ENCODE measurements around the gene PROM2.
"Not testable (repeated sequence)": the region's sequence is repeated elsewhere in the genome, so short reads cannot be mapped to it uniquely, and the experiment has no call there.

Gene PROM2

GRCh38 chr2:95274291-95275150 is at the start of gene PROM2:
TSS of gene PROM2 (plus strand) at chr2:95274449. CDS start at chr2:95274586, 137 bp downstream.
- no peak for DNase-seq

DNA sequence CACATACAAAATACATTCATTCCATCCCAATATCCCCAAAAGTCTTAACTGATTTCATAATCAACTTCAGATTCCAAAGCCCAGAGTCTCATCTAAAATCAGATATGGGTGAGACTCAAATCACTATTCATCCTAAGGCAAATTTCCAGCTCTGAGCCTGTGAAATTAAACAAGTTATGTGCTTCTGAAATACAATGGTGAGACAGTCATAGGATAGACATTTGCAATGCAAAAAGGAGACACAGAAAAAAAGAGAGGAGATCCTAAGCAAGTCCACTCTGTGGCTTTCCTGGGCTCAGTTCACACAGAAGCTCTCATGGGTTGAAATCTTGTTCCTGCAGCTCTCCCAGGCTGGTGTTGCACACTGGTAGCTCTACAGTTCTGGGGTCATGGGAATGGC is 48.6 kb upstream of the PROM2 start:
- DNase-seq: no peak

- peak in 1 of 2 donors; percentile 64 for DNase-seq
Observed at GRCh38 chr2:95231723-95232122, 42.5 kb upstream of the PROM2 start.

- DNase-seq: no peak
Observed at GRCh38 chr2:95232232-95232631, 42.0 kb upstream of the PROM2 start.

- DNase-seq: no peak
Observed at GRCh38 chr2:95234286-95234785, 39.9 kb upstream of the PROM2 start.

GRCh38 chr2:95234816-95235215 is 39.4 kb upstream of the PROM2 start:
- no peak for DNase-seq

- no peak for DNase-seq
Observed at GRCh38 chr2:95238131-95238530, 36.1 kb upstream of the PROM2 start.

DNA sequence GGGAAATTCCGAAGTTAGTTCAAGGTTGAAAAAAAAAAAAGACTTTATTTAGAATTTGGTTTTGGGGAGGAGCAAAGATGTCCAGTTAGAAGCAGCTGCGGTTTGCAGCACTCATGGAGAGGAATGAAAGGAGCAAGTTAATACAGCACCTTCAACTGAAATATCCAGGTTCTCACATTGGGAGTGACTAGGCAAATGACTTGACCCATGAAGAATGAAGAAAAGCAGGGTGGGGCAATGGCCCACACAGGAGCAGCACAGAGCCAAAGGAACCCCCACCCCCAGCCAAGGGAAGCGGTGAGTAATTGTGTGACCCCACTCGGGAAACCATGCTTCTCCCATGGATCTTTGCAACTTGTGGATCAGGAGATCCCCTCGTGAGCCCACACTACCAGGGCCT is 34.2 kb upstream of the PROM2 start:
- no peak for DNase-seq

GRCh38 chr2:95240556-95240955 is 33.7 kb upstream of the PROM2 start:
- DNase-seq: no peak

DNA sequence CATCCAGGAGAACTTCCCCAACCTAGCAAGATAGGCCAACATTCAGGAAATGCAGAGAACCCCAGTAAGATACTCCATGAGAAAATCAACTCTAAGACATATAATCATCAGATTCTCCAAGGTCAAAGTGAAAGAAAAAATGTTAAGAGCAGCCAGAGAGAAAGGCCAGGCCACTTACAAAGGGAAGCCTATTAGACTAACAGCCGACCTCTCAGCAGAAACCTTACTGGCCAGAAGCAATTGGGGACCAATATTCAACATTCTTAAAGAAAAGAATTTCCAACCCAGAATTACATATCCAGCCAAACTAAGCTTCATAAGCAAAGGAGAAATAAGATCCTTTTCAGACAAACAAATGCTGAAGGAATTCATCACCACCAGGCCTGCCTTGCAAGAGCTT is 32.2 kb upstream of the PROM2 start:
- DNase-seq: not testable (repeated sequence)

DNA sequence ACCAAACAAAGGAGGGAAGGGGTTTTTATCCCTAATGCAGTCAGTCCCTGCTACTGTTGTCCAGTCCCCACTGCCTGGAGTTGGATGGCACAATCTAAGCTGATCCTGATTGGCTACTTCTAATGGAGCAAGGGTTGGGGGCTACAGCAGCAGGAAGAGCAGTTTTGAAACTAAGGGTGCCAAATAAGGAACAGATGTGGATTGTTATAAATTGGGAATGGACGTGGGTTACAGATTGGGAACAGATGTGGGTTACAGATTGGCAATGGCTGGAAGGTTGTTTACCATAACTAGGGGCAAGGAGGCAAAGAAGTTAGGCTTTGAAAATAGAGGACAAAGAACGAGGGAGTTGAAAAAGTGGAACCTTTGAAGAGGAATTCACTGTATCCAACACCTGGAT is 16.0 kb upstream of the PROM2 start:
- no peak for DNase-seq

DNA sequence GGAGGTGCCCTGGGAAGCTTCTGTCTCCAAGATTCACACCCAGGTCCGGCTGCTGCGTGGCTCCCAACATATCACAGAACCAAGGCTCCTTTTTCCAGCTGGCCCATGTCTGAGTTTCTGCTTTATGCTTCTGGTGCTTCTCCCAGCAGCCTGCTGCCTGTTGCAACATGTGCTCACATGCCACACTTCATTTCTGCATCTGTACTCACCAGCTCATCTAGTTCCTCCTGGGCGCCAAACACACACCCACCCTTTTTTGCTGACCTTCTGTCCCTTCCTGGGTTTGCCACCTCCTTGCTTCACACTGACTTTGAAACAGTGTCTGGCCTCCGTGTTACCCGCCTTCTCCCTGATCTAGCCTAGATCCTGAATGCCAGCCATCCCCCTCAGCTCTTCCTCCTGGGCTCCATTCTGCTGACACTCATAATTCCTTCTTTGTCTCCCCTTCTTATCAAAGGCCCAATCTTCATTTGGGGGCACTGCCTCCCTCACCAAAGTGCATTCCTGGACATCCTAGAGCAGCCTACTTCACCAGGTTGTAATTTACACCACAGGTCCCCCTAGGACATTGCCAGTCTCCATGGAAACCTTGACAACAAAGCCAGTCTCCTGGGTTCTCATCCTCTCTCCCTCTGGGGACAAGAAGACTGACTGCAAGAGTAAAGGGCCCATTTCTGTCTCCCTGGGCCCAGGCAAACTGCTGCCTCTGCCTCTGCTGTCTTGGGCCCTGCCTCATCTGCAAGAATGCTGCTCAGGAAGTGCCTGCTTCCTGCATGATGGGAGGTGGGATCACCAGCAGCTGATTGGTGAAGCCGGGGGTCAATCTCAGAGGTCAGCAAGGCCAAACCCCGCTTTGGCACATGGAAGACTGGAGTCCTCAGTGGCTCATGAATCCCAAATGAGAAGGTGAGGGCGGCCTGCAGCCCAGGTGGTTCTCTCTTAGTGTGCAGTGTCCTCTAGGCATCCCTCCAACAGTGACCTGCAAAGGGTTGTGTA is 13.9 kb upstream of the PROM2 start:
- DNase-seq: no peak

DNA sequence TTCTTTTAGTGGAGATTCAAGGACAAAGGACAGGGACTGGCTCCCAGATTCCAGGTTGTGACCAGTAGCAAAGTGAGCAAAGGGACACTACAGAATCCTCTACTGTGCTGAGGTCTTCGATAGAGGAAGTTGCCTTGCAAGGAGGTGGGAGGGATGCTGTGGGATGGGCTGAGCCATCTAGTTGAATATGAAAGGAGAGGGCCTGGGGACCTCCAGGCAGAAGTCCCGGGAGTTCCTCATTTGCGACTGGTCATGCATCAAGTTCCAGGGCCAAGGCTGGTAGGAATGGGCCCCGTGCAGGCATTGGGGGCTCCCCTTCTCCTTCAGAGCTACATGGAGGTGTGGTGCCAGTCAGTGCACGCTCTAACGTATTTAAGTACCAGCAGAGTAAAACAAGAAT is 12.6 kb upstream of the PROM2 start:
- no peak for DNase-seq

GRCh38 chr2:95262896-95263542 is 11.2 kb upstream of the PROM2 start:
- DNase-seq: no peak

DNA sequence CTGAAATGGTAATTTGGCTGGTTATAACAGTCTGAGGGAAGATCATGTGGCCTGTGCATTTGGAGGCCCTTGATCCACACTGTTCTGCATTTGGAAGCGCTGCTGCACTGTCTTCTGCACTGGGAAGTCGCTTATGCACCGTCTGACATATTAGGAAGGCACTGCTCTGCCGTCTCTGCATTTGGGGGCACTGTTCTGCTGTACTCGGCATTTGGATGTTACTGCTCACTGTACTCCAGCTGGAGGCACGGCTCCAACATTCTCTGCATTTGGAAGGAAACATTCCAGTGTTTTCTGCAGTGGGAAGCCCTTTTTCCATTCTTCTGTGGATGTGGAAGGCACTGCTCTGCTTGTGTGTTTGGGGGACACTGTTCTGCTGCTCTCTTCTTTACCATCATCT is 9.6 kb upstream of the PROM2 start:
- no peak for DNase-seq

- no peak for DNase-seq
Observed at GRCh38 chr2:95265182-95265581, 9.1 kb upstream of the PROM2 start.

GRCh38 chr2:95266781-95267430 is 7.3 kb upstream of the PROM2 start:
- no peak for DNase-seq

DNA sequence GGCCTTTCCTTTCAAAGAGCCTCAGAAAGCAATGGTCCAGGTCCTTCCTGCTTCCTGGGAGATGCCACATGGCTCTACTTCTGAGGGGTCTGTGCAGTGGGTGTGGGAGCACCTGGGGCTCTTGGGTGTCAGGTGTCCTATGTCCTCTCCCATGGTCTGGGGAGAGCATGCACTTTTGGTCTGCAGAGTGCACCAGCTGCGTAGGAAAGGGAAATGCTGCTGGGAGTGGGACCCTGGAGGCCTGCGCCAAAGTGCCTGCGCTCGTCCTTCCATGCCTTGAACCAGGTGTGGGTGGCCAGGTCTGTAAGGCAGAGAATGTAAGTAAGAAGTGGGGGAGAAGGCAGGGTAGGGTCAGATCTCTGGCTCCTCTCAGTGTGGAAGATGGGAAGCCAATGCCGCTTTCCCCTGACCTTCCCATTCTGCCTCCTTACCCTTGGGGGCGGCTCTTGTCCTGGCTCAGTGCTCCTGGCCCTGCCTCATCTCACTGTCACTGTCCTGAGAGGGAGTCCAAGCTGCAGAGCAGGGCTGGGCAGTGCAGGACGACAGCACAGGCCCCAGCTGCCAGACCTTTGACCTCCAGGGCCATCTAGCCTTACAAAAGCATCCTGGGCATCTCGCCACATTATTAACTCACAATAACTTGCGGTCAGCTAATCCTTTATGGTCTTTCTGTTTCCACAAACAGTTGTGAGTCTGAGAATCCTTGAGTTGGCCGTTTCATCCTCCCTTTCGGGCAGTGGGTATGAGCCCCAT is 6.6 kb upstream of the PROM2 start:
- DNase-seq: no peak

- DNase-seq: no peak
Observed at GRCh38 chr2:95268211-95269035, 5.8 kb upstream of the PROM2 start.

GRCh38 chr2:95269036-95269680 is 5.1 kb upstream of the PROM2 start:
- DNase-seq: no peak

Measured in stimulated activated CD4-positive, alpha-beta T cell treated with anti-CD3 and anti-CD28 coated beads, Interleukin-2, amount 100 ng/mL, for 24 hours (primary cell).